B cell (primary cell): Measurements from ENCODE around the gene JMJD1C.

ENCODE experiments used
- EZH2 ChIP-seq: IDR thresholded peaks from 2 replicates; pipeline ENCODE4 v1.6.1; 2012; ENCODE audit warnings: borderline replicate concordance, low read depth, mild to moderate bottlenecking, moderate library complexity, low read length; ENCODE audit not compliant: insufficient read depth, poor library complexity, severe bottlenecking
- TF ChIP-seq, protein P1 (sequence below): fragments of 200-600 bp; IDR thresholded peaks from one replicate; pipeline ENCODE4 v1.8.0; 2022; ENCODE audit warnings: antibody characterized with exemption, mild to moderate bottlenecking

GRCh38 chr10:63199716-63200115 is 266.1 kb downstream of the JMJD1C start:
- TF ChIP-seq, protein P1, sequence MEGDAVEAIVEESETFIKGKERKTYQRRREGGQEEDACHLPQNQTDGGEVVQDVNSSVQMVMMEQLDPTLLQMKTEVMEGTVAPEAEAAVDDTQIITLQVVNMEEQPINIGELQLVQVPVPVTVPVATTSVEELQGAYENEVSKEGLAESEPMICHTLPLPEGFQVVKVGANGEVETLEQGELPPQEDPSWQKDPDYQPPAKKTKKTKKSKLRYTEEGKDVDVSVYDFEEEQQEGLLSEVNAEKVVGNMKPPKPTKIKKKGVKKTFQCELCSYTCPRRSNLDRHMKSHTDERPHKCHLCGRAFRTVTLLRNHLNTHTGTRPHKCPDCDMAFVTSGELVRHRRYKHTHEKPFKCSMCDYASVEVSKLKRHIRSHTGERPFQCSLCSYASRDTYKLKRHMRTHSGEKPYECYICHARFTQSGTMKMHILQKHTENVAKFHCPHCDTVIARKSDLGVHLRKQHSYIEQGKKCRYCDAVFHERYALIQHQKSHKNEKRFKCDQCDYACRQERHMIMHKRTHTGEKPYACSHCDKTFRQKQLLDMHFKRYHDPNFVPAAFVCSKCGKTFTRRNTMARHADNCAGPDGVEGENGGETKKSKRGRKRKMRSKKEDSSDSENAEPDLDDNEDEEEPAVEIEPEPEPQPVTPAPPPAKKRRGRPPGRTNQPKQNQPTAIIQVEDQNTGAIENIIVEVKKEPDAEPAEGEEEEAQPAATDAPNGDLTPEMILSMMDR = no peak
- TF ChIP-seq EZH2 = no peak
